ENCODE results near the gene HNRNPA0.

The HNRNPA0 gene

DNA sequence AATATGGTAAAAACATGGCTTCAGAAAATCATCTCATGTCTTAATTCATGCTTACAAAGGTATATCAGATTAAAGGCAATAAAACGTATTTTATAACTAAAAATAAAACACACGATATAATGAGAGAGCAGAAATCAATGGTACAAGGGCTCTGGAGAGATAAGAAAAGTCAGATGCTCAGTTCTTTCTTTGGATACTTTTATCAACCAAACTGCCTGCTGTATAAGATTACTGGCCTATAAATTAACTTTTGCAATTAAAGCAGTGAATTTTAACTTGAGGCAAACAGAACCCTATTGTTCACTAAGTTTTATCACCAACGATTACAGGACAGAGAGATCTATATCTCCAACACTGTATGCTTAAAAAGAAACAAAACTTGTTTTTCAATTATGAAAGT lies 42.1 kb upstream of the HNRNPA0 start:
- Histone ChIP-seq H4K20me1 (ENCODE audit: insufficient read depth, low read length, poor library complexity, severe bottlenecking) (no peaks in the 10 kb centered on the region), H3K79me2 (ENCODE audit: insufficient read depth, low read length) (no peaks in the 10 kb centered on the region), H3K36me3 (ENCODE audit: insufficient read depth, low read length) (no peaks in the 10 kb centered on the region), H3K9ac (ENCODE audit: low read depth, low read length, poor library complexity, severe bottlenecking) (no peak overlapping the region), H3K9me3 (ENCODE audit: insufficient read depth, low read depth, low read length) (no peaks in the 10 kb centered on the region), H3K4me3 (ENCODE audit: low read length, poor library complexity, severe bottlenecking) (no peak overlapping the region), H2AFZ (ENCODE audit: low read length) (no peak overlapping the region), H3K4me2 (ENCODE audit: low read depth, low read length, poor library complexity, severe bottlenecking) (no peak overlapping the region), H3F3A (ENCODE audit: low read depth) (no peaks in the 10 kb centered on the region), H3K4me1 (ENCODE audit: insufficient read depth, low read length, poor library complexity, severe bottlenecking) (no peaks in the 10 kb centered on the region), H3K27me3 (ENCODE audit: insufficient read depth, low read length, poor library complexity, severe bottlenecking) (no peaks in the 10 kb centered on the region), H3K9me2 (replicated peaks; ENCODE audit: low read depth, low read length) (no peaks in the 10 kb centered on the region)
- TF ChIP-seq EZH2phosphoT487 (IDR thresholded peaks at IDR 0.05; ENCODE audit: borderline replicate concordance) = no peak
- TF ChIP-seq, protein P1, sequence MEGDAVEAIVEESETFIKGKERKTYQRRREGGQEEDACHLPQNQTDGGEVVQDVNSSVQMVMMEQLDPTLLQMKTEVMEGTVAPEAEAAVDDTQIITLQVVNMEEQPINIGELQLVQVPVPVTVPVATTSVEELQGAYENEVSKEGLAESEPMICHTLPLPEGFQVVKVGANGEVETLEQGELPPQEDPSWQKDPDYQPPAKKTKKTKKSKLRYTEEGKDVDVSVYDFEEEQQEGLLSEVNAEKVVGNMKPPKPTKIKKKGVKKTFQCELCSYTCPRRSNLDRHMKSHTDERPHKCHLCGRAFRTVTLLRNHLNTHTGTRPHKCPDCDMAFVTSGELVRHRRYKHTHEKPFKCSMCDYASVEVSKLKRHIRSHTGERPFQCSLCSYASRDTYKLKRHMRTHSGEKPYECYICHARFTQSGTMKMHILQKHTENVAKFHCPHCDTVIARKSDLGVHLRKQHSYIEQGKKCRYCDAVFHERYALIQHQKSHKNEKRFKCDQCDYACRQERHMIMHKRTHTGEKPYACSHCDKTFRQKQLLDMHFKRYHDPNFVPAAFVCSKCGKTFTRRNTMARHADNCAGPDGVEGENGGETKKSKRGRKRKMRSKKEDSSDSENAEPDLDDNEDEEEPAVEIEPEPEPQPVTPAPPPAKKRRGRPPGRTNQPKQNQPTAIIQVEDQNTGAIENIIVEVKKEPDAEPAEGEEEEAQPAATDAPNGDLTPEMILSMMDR (conservative IDR thresholded peaks at IDR 0.05; ENCODE audit: low read length) = no peak

DNA sequence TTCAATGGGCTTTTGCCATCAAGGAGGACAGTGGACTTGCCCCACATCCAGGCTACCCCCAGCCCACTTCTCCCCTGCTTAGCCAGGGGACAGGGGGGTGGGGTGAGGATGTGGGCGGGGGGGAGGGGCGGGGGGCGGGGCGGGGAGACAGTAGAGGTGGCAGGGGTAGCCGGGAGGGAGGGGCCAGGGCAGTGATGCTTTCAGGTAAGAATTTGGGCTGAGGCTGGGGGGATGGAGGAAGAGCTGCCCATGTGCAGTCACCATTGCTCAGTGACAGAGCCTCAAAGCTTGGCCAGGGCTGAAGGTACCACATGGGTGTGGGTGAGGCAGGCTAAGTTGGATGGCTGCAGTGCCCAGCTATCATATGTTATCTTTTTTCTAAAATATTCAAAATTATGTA lies 40.7 kb upstream of the HNRNPA0 start:
- no peaks in the 10 kb centered on the region for H3F3A ChIP-seq (ENCODE audit: low read depth)
- H3K9me3 ChIP-seq (ENCODE audit: insufficient read depth, low read depth, low read length) = no peaks in the 10 kb centered on the region
- H3K4me3 ChIP-seq (ENCODE audit: low read length, poor library complexity, severe bottlenecking) = no peak overlapping the region
- no peaks in the 10 kb centered on the region for H3K4me1 ChIP-seq (ENCODE audit: insufficient read depth, low read length, poor library complexity, severe bottlenecking)
- no peak overlapping the region for H3K9ac ChIP-seq (ENCODE audit: low read depth, low read length, poor library complexity, severe bottlenecking)
- H2AFZ ChIP-seq (ENCODE audit: low read length) = no peak overlapping the region
- H4K20me1 ChIP-seq (ENCODE audit: insufficient read depth, low read length, poor library complexity, severe bottlenecking) = no peaks in the 10 kb centered on the region
- H3K4me2 ChIP-seq (ENCODE audit: low read depth, low read length, poor library complexity, severe bottlenecking) = no peak overlapping the region
- no peaks in the 10 kb centered on the region for H3K9me2 ChIP-seq (replicated peaks; ENCODE audit: low read depth, low read length)
- H3K79me2 ChIP-seq (ENCODE audit: insufficient read depth, low read length) = no peaks in the 10 kb centered on the region
- H3K36me3 ChIP-seq (ENCODE audit: insufficient read depth, low read length) = no peaks in the 10 kb centered on the region
- TF ChIP-seq, protein P1 (conservative IDR thresholded peaks at IDR 0.05; ENCODE audit: low read length) = no peak
- TF ChIP-seq EZH2phosphoT487 (IDR thresholded peaks at IDR 0.05; ENCODE audit: borderline replicate concordance) = no peak
- no peaks in the 10 kb centered on the region for H3K27me3 ChIP-seq (ENCODE audit: insufficient read depth, low read length, poor library complexity, severe bottlenecking)

DNA sequence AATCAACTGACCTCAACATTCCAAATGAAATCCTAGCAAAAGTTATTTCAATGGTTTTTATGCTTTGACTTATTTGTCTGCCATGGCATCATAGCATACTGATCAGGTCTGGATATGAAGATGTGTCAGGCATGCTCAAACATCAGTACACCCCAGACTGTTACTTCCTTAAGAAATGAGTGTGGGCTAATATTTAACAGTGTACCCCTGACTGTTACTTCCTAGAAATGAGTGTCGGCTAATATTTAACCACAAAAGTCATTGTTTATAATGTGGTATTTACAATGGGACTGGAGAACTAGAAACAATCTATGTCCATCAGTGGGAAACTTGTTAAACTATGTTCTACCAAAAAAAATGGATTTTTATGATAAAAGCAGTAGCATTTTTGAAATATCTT lies 38.1 kb upstream of the HNRNPA0 start:
- H3K36me3 ChIP-seq (ENCODE audit: insufficient read depth, low read length) = no peaks in the 10 kb centered on the region
- H3K9me3 ChIP-seq (ENCODE audit: insufficient read depth, low read depth, low read length) = no peaks in the 10 kb centered on the region
- H3F3A ChIP-seq (ENCODE audit: low read depth) = no peaks in the 10 kb centered on the region
- H3K4me1 ChIP-seq (ENCODE audit: insufficient read depth, low read length, poor library complexity, severe bottlenecking) = no peaks in the 10 kb centered on the region
- no peak overlapping the region for H2AFZ ChIP-seq (ENCODE audit: low read length)
- H3K4me2 ChIP-seq (ENCODE audit: low read depth, low read length, poor library complexity, severe bottlenecking) = no peak overlapping the region
- no peaks in the 10 kb centered on the region for H3K9me2 ChIP-seq (replicated peaks; ENCODE audit: low read depth, low read length)
- H3K9ac ChIP-seq (ENCODE audit: low read depth, low read length, poor library complexity, severe bottlenecking) = no peak overlapping the region
- no peaks in the 10 kb centered on the region for H3K27me3 ChIP-seq (ENCODE audit: insufficient read depth, low read length, poor library complexity, severe bottlenecking)
- no peaks in the 10 kb centered on the region for H3K79me2 ChIP-seq (ENCODE audit: insufficient read depth, low read length)
- no peak overlapping the region for H3K4me3 ChIP-seq (ENCODE audit: low read length, poor library complexity, severe bottlenecking)
- no peak for TF ChIP-seq EZH2phosphoT487 (IDR thresholded peaks at IDR 0.05; ENCODE audit: borderline replicate concordance)
- TF ChIP-seq, protein P1 (conservative IDR thresholded peaks at IDR 0.05; ENCODE audit: low read length) = no peak
- H4K20me1 ChIP-seq (ENCODE audit: insufficient read depth, low read length, poor library complexity, severe bottlenecking) = no peaks in the 10 kb centered on the region

All from Loucy (cell line).